Measurements from ENCODE around the gene M1AP.

DNA sequence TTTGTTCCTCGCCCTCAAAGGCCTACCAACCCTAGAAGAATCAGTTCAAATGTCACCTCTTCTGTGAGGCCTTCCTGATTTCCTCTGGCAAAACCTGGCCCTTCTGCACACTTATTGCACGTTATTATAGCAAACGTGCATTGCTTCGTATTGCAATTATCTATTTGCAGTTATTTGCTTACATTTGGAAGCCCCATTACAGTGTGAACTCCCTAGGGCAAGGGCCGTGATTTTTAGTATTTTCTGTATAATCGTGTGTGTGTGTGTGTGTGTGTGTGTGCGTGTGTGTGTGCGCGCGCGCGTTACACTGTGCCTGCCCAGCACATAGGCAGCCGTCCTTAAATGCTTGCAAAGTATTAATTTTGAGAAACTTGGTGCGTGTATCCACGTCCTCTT is 5.5 kb upstream of the M1AP start:
- TF ChIP-seq POLR2A (IDR thresholded peaks at IDR 0.05) (no peak), CTCF (IDR thresholded peaks at IDR 0.05) (no peak), EP300 (IDR thresholded peaks at IDR 0.05) (no peak)
